Osteocyte (in vitro differentiated cells): ENCODE results near the gene KLHDC7B. TPM values are rescaled to one million over a fixed set of nuclear protein-coding genes. Genes with fewer than 3 reads are reported as not detected.
A peak's percentile ranks its signal among the peaks of the same experiment; 100 is the strongest.

Source experiments
- DNase-seq: peaks from one replicate; pipeline ENCODE4 v3.0.0; 2021; ENCODE audit warnings: mixed read lengths; ENCODE audit not compliant: unreplicated experiment; ENCODE audit errors: extremely low spot score
- H3K27ac Mint-ChIP-seq: one replicate; pipeline ENCODE4 v1.8.0; 2021; ENCODE audit warnings: mild to moderate bottlenecking, mixed read lengths; ENCODE audit not compliant: unreplicated experiment
- H3K27me3 Mint-ChIP-seq: one replicate; pipeline ENCODE4 v1.8.0; 2021; ENCODE audit warnings: mixed read lengths; ENCODE audit not compliant: unreplicated experiment
- H3K36me3 Mint-ChIP-seq: one replicate; pipeline ENCODE4 v1.8.0; 2021; ENCODE audit warnings: mixed read lengths; ENCODE audit not compliant: unreplicated experiment
- H3K4me1 Mint-ChIP-seq: one replicate; pipeline ENCODE4 v1.8.0; 2021; ENCODE audit warnings: mixed read lengths; ENCODE audit not compliant: unreplicated experiment
- H3K4me3 Mint-ChIP-seq: one replicate; pipeline ENCODE4 v1.8.0; 2021; ENCODE audit warnings: mild to moderate bottlenecking, moderate library complexity, mixed read lengths; ENCODE audit not compliant: unreplicated experiment
- H3K9me3 Mint-ChIP-seq: one replicate; pipeline ENCODE4 v1.8.0; 2021; ENCODE audit warnings: mixed read lengths; ENCODE audit not compliant: unreplicated experiment
- CTCF ChIP-seq: fragments of 200-600 bp; sonication (generic); IDR thresholded peaks from 2 replicates; pipeline ENCODE4 v1.5.0; 2021; ENCODE audit warnings: antibody characterized with exemption, mild to moderate bottlenecking, moderate library complexity
- total RNA-seq: library from RNA; stranded (reverse); gene quantifications from 2 replicates; pipeline ENCODE4 v1.2.1, GENCODE V29; 2021

The KLHDC7B gene
- total RNA-seq, 1 donor from 2014 or later: 0.21 TPM

GRCh38 chr22:50522208-50522805 is 23.4 kb upstream of the KLHDC7B start:
- no peak overlapping the region for H3K4me3 Mint-ChIP-seq
- H3K27ac Mint-ChIP-seq: no peak overlapping the region
- no peak for TF ChIP-seq CTCF

GRCh38 chr22:50522806-50523438 is 22.8 kb upstream of the KLHDC7B start:
- H3K36me3 Mint-ChIP-seq: peaks cover 9% of the 10 kb centered on the region
- no peaks in the 10 kb centered on the region for H3K9me3 Mint-ChIP-seq
- no peak for TF ChIP-seq CTCF
- no peaks in the 10 kb centered on the region for H3K27me3 Mint-ChIP-seq
- H3K4me1 Mint-ChIP-seq: peaks cover 24% of the 10 kb centered on the region
- H3K27ac Mint-ChIP-seq: no peak overlapping the region
- H3K4me3 Mint-ChIP-seq: peak overlapping the region; percentile 20
- no peak for DNase-seq

More at GRCh38 chr22:50522208-50522805, 23.4 kb upstream of the KLHDC7B start:
- no peaks in the 10 kb centered on the region for H3K27me3 Mint-ChIP-seq
- DNase-seq: no peak
- H3K9me3 Mint-ChIP-seq: no peaks in the 10 kb centered on the region
- peaks cover 12% of the 10 kb centered on the region for H3K36me3 Mint-ChIP-seq
- peaks cover 18% of the 10 kb centered on the region for H3K4me1 Mint-ChIP-seq

DNA sequence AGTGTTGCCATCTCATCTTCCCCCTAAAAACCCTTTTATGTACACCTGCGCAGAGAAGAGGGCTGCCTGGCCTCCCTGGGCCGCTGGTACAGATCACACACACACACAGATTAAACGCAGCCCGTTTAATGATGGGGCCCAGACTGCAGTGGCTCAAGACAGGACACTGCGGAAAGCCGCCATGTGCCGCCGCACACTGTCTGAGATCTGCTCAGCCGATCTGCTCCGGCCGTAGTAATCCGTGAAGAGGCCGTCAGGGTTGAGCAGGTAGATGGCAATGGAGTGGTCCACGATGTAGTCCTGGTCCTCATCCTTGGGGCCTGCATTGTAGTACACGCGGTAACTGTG is 22.3 kb upstream of the KLHDC7B start:
- no peak for DNase-seq
- Mint-ChIP-seq H3K27me3 (no peaks in the 10 kb centered on the region), H3K4me3 (peak overlapping the region; percentile 20), H3K36me3 (peaks cover 9% of the 10 kb centered on the region), H3K4me1 (peaks cover 24% of the 10 kb centered on the region), H3K9me3 (no peaks in the 10 kb centered on the region), H3K27ac (no peak overlapping the region)
- TF ChIP-seq CTCF: no peak

DNA sequence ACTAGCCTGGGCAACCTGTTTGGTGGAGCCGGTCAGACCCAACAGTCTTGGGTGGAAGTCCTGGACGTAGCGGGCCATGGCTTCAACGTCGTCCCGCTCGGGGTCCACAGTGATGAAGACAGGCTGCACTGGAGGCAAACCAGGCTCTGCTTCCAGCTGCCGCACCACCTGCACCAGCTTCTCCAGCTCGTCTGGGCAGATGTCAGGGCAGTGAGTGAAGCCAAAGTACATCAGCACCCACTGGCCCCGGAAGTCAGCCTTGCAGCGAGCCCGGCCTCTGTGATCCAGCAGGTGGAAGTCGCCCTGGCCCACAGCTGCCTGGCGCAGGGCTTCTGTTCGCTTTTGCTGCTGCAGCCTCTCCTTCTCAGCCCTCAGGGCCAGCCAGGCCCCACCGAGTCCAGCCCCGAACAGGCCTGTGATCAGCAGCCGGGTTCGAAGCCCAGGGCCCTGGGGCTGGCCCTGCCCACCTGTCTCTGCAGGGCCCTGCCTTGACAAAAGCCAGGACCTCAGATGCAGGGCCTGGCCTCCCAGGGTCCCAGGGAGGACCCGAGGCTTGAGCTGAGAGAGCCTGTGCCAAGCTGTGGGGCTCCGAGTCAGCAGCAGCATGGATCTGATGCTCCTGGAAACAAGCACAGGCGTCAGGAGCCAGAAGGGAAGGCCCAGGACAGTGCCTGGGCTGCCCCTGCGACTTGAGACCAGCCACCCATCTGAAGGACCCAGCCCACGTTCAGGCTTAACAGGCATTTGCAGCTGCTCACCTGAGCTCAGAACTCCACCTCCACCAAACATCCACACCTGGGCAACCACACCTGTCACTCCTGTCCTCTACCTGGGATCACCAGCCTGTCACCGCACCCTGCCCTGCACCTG is 21.7 kb upstream of the KLHDC7B start:
- no peak for DNase-seq
- TF ChIP-seq CTCF: no peak
- peaks cover 9% of the 10 kb centered on the region for H3K36me3 Mint-ChIP-seq
- H3K27me3 Mint-ChIP-seq: no peaks in the 10 kb centered on the region
- no peaks in the 10 kb centered on the region for H3K9me3 Mint-ChIP-seq
- peaks cover 24% of the 10 kb centered on the region for H3K4me1 Mint-ChIP-seq
- H3K4me3 Mint-ChIP-seq: peak overlapping the region; percentile 83
- peak overlapping the region; percentile 71 for H3K27ac Mint-ChIP-seq

- Mint-ChIP-seq H3K27me3 (no peaks in the 10 kb centered on the region), H3K9me3 (no peaks in the 10 kb centered on the region), H3K36me3 (peaks cover 5% of the 10 kb centered on the region), H3K4me3 (peak overlapping the region; percentile 83), H3K4me1 (peaks cover 24% of the 10 kb centered on the region), H3K27ac (peak overlapping the region; percentile 71)
- TF ChIP-seq CTCF: no peak
- no peak for DNase-seq
Observed at GRCh38 chr22:50524676-50525103, 21.0 kb upstream of the KLHDC7B start.
